ENCODE measurements around the gene ENO4. TPM values are rescaled to one million over a fixed set of nuclear protein-coding genes. Genes with fewer than 3 reads are reported as not detected.

Gene ENO4
- total RNA-seq, 1 experiment from 2014 or later = 0.22 TPM

GRCh38 chr10:116919706-116920105, 70.4 kb downstream of the ENO4 start (continued):
- TF ChIP-seq, protein P1, sequence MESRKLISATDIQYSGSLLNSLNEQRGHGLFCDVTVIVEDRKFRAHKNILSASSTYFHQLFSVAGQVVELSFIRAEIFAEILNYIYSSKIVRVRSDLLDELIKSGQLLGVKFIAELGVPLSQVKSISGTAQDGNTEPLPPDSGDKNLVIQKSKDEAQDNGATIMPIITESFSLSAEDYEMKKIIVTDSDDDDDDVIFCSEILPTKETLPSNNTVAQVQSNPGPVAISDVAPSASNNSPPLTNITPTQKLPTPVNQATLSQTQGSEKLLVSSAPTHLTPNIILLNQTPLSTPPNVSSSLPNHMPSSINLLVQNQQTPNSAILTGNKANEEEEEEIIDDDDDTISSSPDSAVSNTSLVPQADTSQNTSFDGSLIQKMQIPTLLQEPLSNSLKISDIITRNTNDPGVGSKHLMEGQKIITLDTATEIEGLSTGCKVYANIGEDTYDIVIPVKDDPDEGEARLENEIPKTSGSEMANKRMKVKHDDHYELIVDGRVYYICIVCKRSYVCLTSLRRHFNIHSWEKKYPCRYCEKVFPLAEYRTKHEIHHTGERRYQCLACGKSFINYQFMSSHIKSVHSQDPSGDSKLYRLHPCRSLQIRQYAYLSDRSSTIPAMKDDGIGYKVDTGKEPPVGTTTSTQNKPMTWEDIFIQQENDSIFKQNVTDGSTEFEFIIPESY (IDR thresholded peaks at IDR 0.05; ENCODE audit: extremely low read depth, insufficient replicate concordance, low read length) = no peak
- no peak for TF ChIP-seq CBX3 (IDR thresholded peaks at IDR 0.05; ENCODE audit: low read depth)
- TF ChIP-seq RAD21 (IDR thresholded peaks at IDR 0.05; ENCODE audit: low read depth) = no peak
- TF ChIP-seq TCF7L2 (IDR thresholded peaks at IDR 0.05; ENCODE audit: borderline replicate concordance, extremely low read depth, insufficient read depth, insufficient read length) = no peak
- TF ChIP-seq CEBPB (IDR thresholded peaks at IDR 0.05; ENCODE audit: low read depth) = no peak
- no peak for TF ChIP-seq JUND (IDR thresholded peaks at IDR 0.05)
- TF ChIP-seq FOSL1 (IDR thresholded peaks at IDR 0.05; ENCODE audit: low read depth) = no peak
- no peak for TF ChIP-seq ATF3 (IDR thresholded peaks at IDR 0.05)
- TF ChIP-seq POLR2A (IDR thresholded peaks at IDR 0.05; ENCODE audit: borderline replicate concordance, extremely low read depth, insufficient read depth, insufficient read length) = no peak
- no peak for TF ChIP-seq ZNF274 (IDR thresholded peaks at IDR 0.05; ENCODE audit: low read depth, low read length)

- peaks cover 27 to 37% of the 10 kb centered on the region in 2 experiments; a peak in 3 of 4 replicates for H3K36me3 ChIP-seq (ENCODE audit: control insufficient read depth in 1 of 2, insufficient read depth in 2 of 2, low read length in 2 of 2)
- ATAC-seq (no peak), DNase-seq (ENCODE audit: low read depth, low spot score) (no peak)
- intact Hi-C loops (cut with micrococcal nuclease) = no loop called here
- H3K79me2 ChIP-seq (ENCODE audit: insufficient read depth, low read length) = no peaks in the 10 kb centered on the region
- H3K4me1 ChIP-seq (ENCODE audit: control insufficient read depth in 1 of 2, insufficient read depth in 2 of 2, low read length in 2 of 2) = 0 out of 4 replicates have a peak, but pooled peaks cover 0 to 2% of the 10 kb centered on the region in 2 experiments
- H3K9ac ChIP-seq (ENCODE audit: low read length) = no peak overlapping the region
- ChIA-PET POLR2A (no interaction called here), CTCF (no interaction called here), RAD21 (ENCODE audit: low non-redundant PET in 1 of 2, low total read pairs in 2 of 2, uncharacterized antibody in 2 of 2, unreplicated experiment in 2 of 2) (no interaction called here)
- H3K4me3 ChIP-seq (replicated peaks in 1 of 2; ENCODE audit: low read depth in 1 of 2, low read length in 2 of 2) = no peak overlapping the region
- H3K9me3 ChIP-seq (ENCODE audit: control insufficient read depth in 1 of 2, insufficient read depth in 1 of 2, low read depth in 1 of 2, low read length in 2 of 2) = no peaks in the 10 kb centered on the region
- no peak overlapping the region for H3K4me2 ChIP-seq (ENCODE audit: low read length)
- TF ChIP-seq CEBPB (IDR thresholded peaks at IDR 0.05; ENCODE audit: low read depth) = no peak
- TF ChIP-seq SP1 (IDR thresholded peaks at IDR 0.05; ENCODE audit: low read depth) = no peak
- no peak for TF ChIP-seq FOSL1 (IDR thresholded peaks at IDR 0.05; ENCODE audit: low read depth)
- TF ChIP-seq CBX3 (IDR thresholded peaks at IDR 0.05; ENCODE audit: low read depth) = no peak
- no peak for TF ChIP-seq YY1 (IDR thresholded peaks at IDR 0.05; ENCODE audit: extremely low read depth, insufficient replicate concordance, low read depth, low read length)
- no peak for TF ChIP-seq CTCF (IDR thresholded peaks at IDR 0.05 in 2 of 3, conservative IDR thresholded peaks at IDR 0.05 in 1 of 3; ENCODE audit: borderline replicate concordance in 1 of 3, insufficient read depth in 1 of 3, low read depth in 2 of 3, low read length in 2 of 3)
- no peak for TF ChIP-seq JUND (IDR thresholded peaks at IDR 0.05)
- no peak for TF ChIP-seq RAD21 (IDR thresholded peaks at IDR 0.05; ENCODE audit: low read depth)
- no peak for TF ChIP-seq EZH2phosphoT487 (IDR thresholded peaks at IDR 0.05; ENCODE audit: borderline replicate concordance)
- no peak for TF ChIP-seq ATF3 (IDR thresholded peaks at IDR 0.05)
- TF ChIP-seq, protein P1 (IDR thresholded peaks at IDR 0.05; ENCODE audit: extremely low read depth, insufficient replicate concordance, low read length) = no peak
- no peak for TF ChIP-seq POLR2A (IDR thresholded peaks at IDR 0.05; ENCODE audit: borderline replicate concordance, extremely low read depth, insufficient read depth, insufficient read length)
- H2AFZ ChIP-seq (ENCODE audit: low read depth, low read length, poor library complexity, severe bottlenecking) = no peak overlapping the region
- no peak overlapping the region for H3K27ac ChIP-seq (ENCODE audit: low read depth, low read length)
- H4K20me1 ChIP-seq (ENCODE audit: insufficient read depth) = no peaks in the 10 kb centered on the region
- no peaks in the 10 kb centered on the region for H3K9me2 ChIP-seq (ENCODE audit: insufficient read depth)
- H3K27me3 ChIP-seq (ENCODE audit: insufficient read depth, low read length) = no peaks in the 10 kb centered on the region
- BruUV-seq (replicated peaks) = no TSS peak
Observed at GRCh38 chr10:116925056-116925455, 75.8 kb downstream of the ENO4 start.

Measured in HCT116 (cell line).